GM10266 (cell line): ENCODE measurements around the gene PRICKLE4.

Experiments
- DNase-seq: peaks from one replicate; pipeline ENCODE4 v3.0.0; 2012; ENCODE audit errors: extremely low spot score
- TF ChIP-seq, protein P1 (sequence below): IDR thresholded peaks from 2 replicates; pipeline ENCODE4 v1.5.1; 2012; ENCODE audit warnings: mild to moderate bottlenecking, low read depth; ENCODE audit not compliant: control insufficient read depth, insufficient read depth; ENCODE audit errors: missing control alignments

The PRICKLE4 gene

GRCh38 chr6:41740366-41741162, 40.0 kb upstream of the PRICKLE4 start:
- TF ChIP-seq, protein P1, sequence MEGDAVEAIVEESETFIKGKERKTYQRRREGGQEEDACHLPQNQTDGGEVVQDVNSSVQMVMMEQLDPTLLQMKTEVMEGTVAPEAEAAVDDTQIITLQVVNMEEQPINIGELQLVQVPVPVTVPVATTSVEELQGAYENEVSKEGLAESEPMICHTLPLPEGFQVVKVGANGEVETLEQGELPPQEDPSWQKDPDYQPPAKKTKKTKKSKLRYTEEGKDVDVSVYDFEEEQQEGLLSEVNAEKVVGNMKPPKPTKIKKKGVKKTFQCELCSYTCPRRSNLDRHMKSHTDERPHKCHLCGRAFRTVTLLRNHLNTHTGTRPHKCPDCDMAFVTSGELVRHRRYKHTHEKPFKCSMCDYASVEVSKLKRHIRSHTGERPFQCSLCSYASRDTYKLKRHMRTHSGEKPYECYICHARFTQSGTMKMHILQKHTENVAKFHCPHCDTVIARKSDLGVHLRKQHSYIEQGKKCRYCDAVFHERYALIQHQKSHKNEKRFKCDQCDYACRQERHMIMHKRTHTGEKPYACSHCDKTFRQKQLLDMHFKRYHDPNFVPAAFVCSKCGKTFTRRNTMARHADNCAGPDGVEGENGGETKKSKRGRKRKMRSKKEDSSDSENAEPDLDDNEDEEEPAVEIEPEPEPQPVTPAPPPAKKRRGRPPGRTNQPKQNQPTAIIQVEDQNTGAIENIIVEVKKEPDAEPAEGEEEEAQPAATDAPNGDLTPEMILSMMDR = no peak
- DNase-seq = no peak

GRCh38 chr6:41741625-41742490, 38.7 kb upstream of the PRICKLE4 start:
- TF ChIP-seq, protein P1 = no peak
- no peak for DNase-seq

GRCh38 chr6:41743406-41744235, 37.0 kb upstream of the PRICKLE4 start:
- DNase-seq = no peak
- TF ChIP-seq, protein P1 = no peak

GRCh38 chr6:41744236-41744787, 36.3 kb upstream of the PRICKLE4 start:
- TF ChIP-seq, protein P1 = no peak
- DNase-seq = no peak

DNA sequence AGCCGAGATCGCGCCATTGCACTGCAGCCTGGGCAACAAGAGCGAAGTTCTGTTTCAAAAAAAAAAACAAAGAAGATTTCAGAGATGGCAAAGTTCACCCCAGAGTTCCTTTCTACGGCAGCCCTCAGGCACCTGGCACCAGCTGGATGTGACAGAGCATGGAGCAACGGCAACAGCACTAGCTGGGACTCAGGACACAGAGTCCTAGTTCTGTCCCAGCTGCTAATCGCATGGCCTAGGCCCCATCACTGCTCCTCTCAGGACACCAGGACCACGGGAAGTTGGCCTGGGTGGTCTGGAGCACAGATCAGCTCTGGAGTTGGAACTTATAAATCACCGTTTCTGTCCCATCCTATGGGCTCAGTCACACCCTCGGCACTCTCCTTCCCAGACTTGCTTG, 34.5 kb upstream of the PRICKLE4 start:
- no peak for DNase-seq
- TF ChIP-seq, protein P1 = no peak

DNA sequence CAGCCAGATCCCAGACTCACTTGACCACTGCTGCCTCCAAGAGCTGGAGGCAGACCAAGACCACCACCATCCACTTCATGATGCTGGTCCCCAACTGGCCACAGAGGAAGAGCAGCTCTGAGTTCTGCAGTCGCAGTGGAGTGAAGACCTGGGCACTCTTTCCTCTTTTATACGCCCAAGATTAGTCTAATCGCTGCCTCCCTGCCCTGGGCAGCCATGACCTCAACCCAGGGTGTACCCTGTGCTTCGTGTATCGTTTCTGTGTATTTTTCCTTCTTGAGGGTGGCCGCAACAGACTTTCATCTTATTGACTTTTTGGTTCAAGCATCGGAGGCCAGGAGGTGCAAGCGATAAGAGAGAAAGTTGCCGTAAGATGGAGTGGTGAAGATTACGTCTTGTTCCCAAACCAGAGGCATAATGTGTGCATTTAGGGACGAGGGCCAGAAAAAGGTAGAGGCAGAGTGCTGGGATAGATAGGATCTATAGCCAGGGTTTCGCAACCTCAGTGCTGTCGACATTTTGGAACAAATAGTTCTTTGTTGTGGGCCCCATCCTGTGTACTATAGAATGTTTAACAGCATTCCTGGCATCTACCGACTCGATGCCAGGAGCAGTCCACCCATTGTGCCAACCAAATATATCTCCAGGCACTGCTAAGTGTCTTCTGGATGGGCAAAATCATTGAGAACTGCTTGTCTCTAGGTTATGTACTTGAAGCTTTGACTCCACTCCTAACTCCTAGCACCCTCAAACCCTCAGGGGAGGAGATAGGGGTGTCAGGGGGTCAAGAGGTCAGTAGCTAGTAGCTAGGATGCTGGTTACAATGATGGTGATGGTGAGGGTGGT, 33.1 kb upstream of the PRICKLE4 start, which contains the start of gene PGC:
PGC (minus strand) TSS at position 142 of the 846 bp plus-strand sequence; CDS start at position 79, 63 bp downstream.
- TF ChIP-seq, protein P1 = no peak
- no peak for DNase-seq
